Neutrophil (primary cell): ENCODE data around the gene ZNRF3.

Source experiments
- H3K27ac ChIP-seq: fragments of 200-600 bp; sonication (generic); 2 replicates; pipeline ENCODE4 v1.5.1; 2016; ENCODE audit warnings: mild to moderate bottlenecking, moderate library complexity
- H3K27me3 ChIP-seq: fragments of 200-600 bp; sonication (generic); 2 replicates; pipeline ENCODE4 v1.6.0; 2016; ENCODE audit warnings: mild to moderate bottlenecking
- H3K36me3 ChIP-seq: fragments of 200-600 bp; sonication (generic); 2 replicates; pipeline ENCODE4 v1.5.1; 2017
- H3K4me1 ChIP-seq, 2 experiments: fragments of 200-600 bp in 1 of 2; sonication (generic) in 1 of 2; 1 replicate in 1 of 2; 2 replicates in 1 of 2; pipeline versions ENCODE4 v1.5.1 to v1.6.1; 2013 to 2016; ENCODE audit warnings: low read depth in 1 of 2, low read length in 1 of 2, mild to moderate bottlenecking in 1 of 2, moderate library complexity in 1 of 2; ENCODE audit not compliant: control insufficient read depth in 1 of 2, insufficient read depth in 1 of 2
- H3K4me3 ChIP-seq, 2 experiments: fragments of 200-600 bp in 1 of 2; sonication (generic) in 1 of 2; 1 replicate in 1 of 2; 2 replicates in 1 of 2; pipeline ENCODE4 v1.5.1; 2013 to 2016; ENCODE audit warnings: low read depth in 1 of 2, low read length in 1 of 2, mild to moderate bottlenecking in 1 of 2, moderate library complexity in 1 of 2
- H3K9me3 ChIP-seq: fragments of 200-600 bp; sonication (generic); 2 replicates; pipeline ENCODE4 v1.5.1; 2016
- CTCF ChIP-seq: fragments of 200-600 bp; sonication (generic); IDR thresholded peaks from 2 replicates; pipeline ENCODE4 v1.5.1; 2016; ENCODE audit warnings: antibody characterized with exemption

ZNRF3 gene

GRCh38 chr22:28874811-28875320 lies 8.5 kb upstream of the ZNRF3 start:
- TF ChIP-seq CTCF = no peak
- H3K36me3 ChIP-seq = no peaks in the 10 kb centered on the region
- H3K4me1 ChIP-seq = no peaks in the 10 kb centered on the region
- H3K27me3 ChIP-seq = peaks cover 3% of the 10 kb centered on the region
- no peaks in the 10 kb centered on the region for H3K9me3 ChIP-seq
- no peak overlapping the region for H3K4me3 ChIP-seq
- H3K27ac ChIP-seq = no peak overlapping the region

- Histone ChIP-seq H3K27ac (peak overlapping the region; percentile 31), H3K4me1 (peaks cover 9 to 16% of the 10 kb centered on the region in 2 experiments), H3K4me3 (peak overlapping the region; percentile 44 to 64), H3K36me3 (no peaks in the 10 kb centered on the region), H3K9me3 (no peaks in the 10 kb centered on the region), H3K27me3 (peaks cover 55% of the 10 kb centered on the region)
- TF ChIP-seq CTCF = no peak
Measured at GRCh38 chr22:28882545-28882877, 861 bp upstream of the ZNRF3 start.

- no peak overlapping the region for H3K27ac ChIP-seq
- peak overlapping the region; percentile 42 to 64 for H3K4me3 ChIP-seq
- TF ChIP-seq CTCF = no peak
Measured at GRCh38 chr22:28883657-28883916, 215 bp downstream of the ZNRF3 start.

GRCh38 chr22:28883917-28884746 lies 760 bp downstream of the ZNRF3 start:
- no peak for TF ChIP-seq CTCF
- Histone ChIP-seq H3K27ac (no peak overlapping the region), H3K4me3 (peak overlapping the region; percentile 37 to 47), H3K36me3 (no peaks in the 10 kb centered on the region), H3K9me3 (no peaks in the 10 kb centered on the region), H3K27me3 (peaks cover 60% of the 10 kb centered on the region), H3K4me1 (peaks cover 9 to 16% of the 10 kb centered on the region in 2 experiments)

More at GRCh38 chr22:28883657-28883916, 215 bp downstream of the ZNRF3 start:
- Histone ChIP-seq H3K27me3 (peaks cover 60% of the 10 kb centered on the region), H3K36me3 (no peaks in the 10 kb centered on the region), H3K9me3 (no peaks in the 10 kb centered on the region), H3K4me1 (peaks cover 9 to 16% of the 10 kb centered on the region in 2 experiments)

GRCh38 chr22:28884747-28885350 lies 1.5 kb downstream of the ZNRF3 start:
- Histone ChIP-seq H3K4me3 (peak overlapping the region; percentile 31 to 47), H3K9me3 (no peaks in the 10 kb centered on the region), H3K27me3 (peaks cover 60% of the 10 kb centered on the region), H3K27ac (no peak overlapping the region), H3K4me1 (peaks cover 9 to 16% of the 10 kb centered on the region in 2 experiments), H3K36me3 (no peaks in the 10 kb centered on the region)
- no peak for TF ChIP-seq CTCF
